IMR-90 (cell line): Measurements from ENCODE around the gene ARHGAP18. TPM values are rescaled to one million over a fixed set of nuclear protein-coding genes. Genes with fewer than 3 reads are reported as not detected.
"Not testable (repeated sequence)": the region's sequence is repeated elsewhere in the genome, so short reads cannot be mapped to it uniquely, and the experiment has no call there.

ENCODE experiments used
- ATAC-seq: fragments of 200-7000 bp; cut with Tn5 transposase; 2 replicates; pipeline ENCODE4 v1.9.1; 2020; ENCODE audit warnings: low read depth, mild to moderate bottlenecking, moderate library complexity
- BruUV-seq: library from RNA; stranded (reverse); fragments of 400-500 nt; replicated peaks from 2 replicates; lab custom pipeline; 2021; lab: Mats Ljungman, UMichigan
- CTCF ChIA-PET: fragments of 300-600 bp; formaldehyde crosslinking; extraction: SDS; loops from one replicate; lab custom pipeline; 2021; ENCODE audit warnings: antibody characterized with exemption; lab: Yijun Ruan, JAX
- POLR2A ChIA-PET: fragments of 300-600 bp; sonication (Branson Sonifier 250); formaldehyde crosslinking; loops from one replicate; lab custom pipeline; 2022; ENCODE audit warnings: antibody characterized with exemption; ENCODE audit not compliant: unreplicated experiment; lab: Charles Lee
- DNase-seq: peaks from one replicate; pipeline ENCODE4 v3.0.0; 2013
- H2AFZ ChIP-seq: replicated peaks from 2 replicates; pipeline ENCODE3; 2013; ENCODE audit warnings: low read length, mild to moderate bottlenecking; ENCODE audit not compliant: poor library complexity
- H2AK5ac ChIP-seq: 2 replicates; pipeline ENCODE4 v1.6.1; 2013; ENCODE audit warnings: low read depth, low read length, inconsistent platforms
- H2AK9ac ChIP-seq: replicated peaks from 2 replicates; pipeline ENCODE3; 2013; ENCODE audit warnings: mild to moderate bottlenecking, low read depth, low read length, moderate library complexity; ENCODE audit not compliant: poor library complexity
- H2BK120ac ChIP-seq: 2 replicates; pipeline ENCODE4 v1.6.1; 2013; ENCODE audit warnings: low read depth, low read length, inconsistent platforms
- H2BK15ac ChIP-seq: 3 replicates; pipeline ENCODE4 v1.6.1; 2013; ENCODE audit warnings: low read depth, low read length, inconsistent platforms
- H2BK20ac ChIP-seq: 2 replicates; pipeline ENCODE4 v1.6.1; 2013; ENCODE audit warnings: low read depth, mild to moderate bottlenecking, inconsistent platforms, low read length, moderate library complexity
- H2BK5ac ChIP-seq: 2 replicates; pipeline ENCODE4 v1.6.1; 2013; ENCODE audit warnings: mild to moderate bottlenecking, low read depth, low read length, inconsistent platforms; ENCODE audit not compliant: poor library complexity, severe bottlenecking
- H3K14ac ChIP-seq: replicated peaks from 2 replicates; pipeline ENCODE4 v1.6.1; 2013; ENCODE audit warnings: low read depth, low read length, inconsistent platforms
- H3K18ac ChIP-seq: 2 replicates; pipeline ENCODE4 v1.6.1; 2013; ENCODE audit warnings: low read depth, low read length, control low read depth
- H3K23ac ChIP-seq: 2 replicates; pipeline ENCODE4 v1.6.1; 2013; ENCODE audit warnings: low read depth, low read length, inconsistent platforms
- H3K27ac ChIP-seq: 2 replicates; pipeline ENCODE4 v1.5.1; 2013; ENCODE audit warnings: mild to moderate bottlenecking, control low read depth, low read length; ENCODE audit not compliant: insufficient read depth
- H3K27me3 ChIP-seq: 2 replicates; pipeline ENCODE4 v1.6.1; 2013; ENCODE audit warnings: low read length; ENCODE audit not compliant: control insufficient read depth, insufficient read depth
- H3K36me3 ChIP-seq: 2 replicates; pipeline ENCODE4 v1.6.1; 2013; ENCODE audit warnings: low read length, mixed read lengths; ENCODE audit not compliant: control insufficient read depth, insufficient read depth
- H3K4ac ChIP-seq: 2 replicates; pipeline ENCODE4 v1.6.1; 2013; ENCODE audit warnings: low read depth, low read length, inconsistent platforms
- H3K4me1 ChIP-seq: 2 replicates; pipeline ENCODE4 v1.6.1; 2013; ENCODE audit warnings: low read length, mixed read lengths; ENCODE audit not compliant: control insufficient read depth, insufficient read depth
- H3K4me2 ChIP-seq: 2 replicates; pipeline ENCODE4 v1.6.1; 2013; ENCODE audit warnings: low read depth, mild to moderate bottlenecking, control low read depth, low read length, moderate library complexity
- H3K4me3 ChIP-seq: 2 replicates; pipeline ENCODE4 v1.5.1; 2013; ENCODE audit warnings: low read depth, mild to moderate bottlenecking, control low read depth, low read length, moderate library complexity; ENCODE audit not compliant: insufficient read depth
- H3K56ac ChIP-seq: 2 replicates; pipeline ENCODE4 v1.6.1; 2013; ENCODE audit warnings: low read length, inconsistent platforms; ENCODE audit not compliant: insufficient read depth; ENCODE audit errors: extremely low read depth
- H3K79me1 ChIP-seq, 2 experiments: 2 replicates each; pipeline ENCODE4 v1.6.1; 2013; ENCODE audit warnings: low read length in 2 of 2, inconsistent platforms in 1 of 2, low read depth in 1 of 2
- H3K9ac ChIP-seq: 2 replicates; pipeline ENCODE4 v1.6.1; 2013; ENCODE audit warnings: low read depth, low read length, control low read depth
- H3K9me1 ChIP-seq: 2 replicates; pipeline ENCODE4 v1.6.1; 2013; ENCODE audit warnings: low read length, inconsistent platforms; ENCODE audit not compliant: insufficient read depth
- H3K9me3 ChIP-seq: 2 replicates; pipeline ENCODE4 v1.6.1; 2013; ENCODE audit warnings: low read length; ENCODE audit not compliant: control insufficient read depth, insufficient read depth
- H4K20me1 ChIP-seq: 2 replicates; pipeline ENCODE4 v1.6.1; 2013; ENCODE audit warnings: low read length, inconsistent platforms; ENCODE audit not compliant: insufficient read depth
- H4K5ac ChIP-seq: 2 replicates; pipeline ENCODE4 v1.6.1; 2013; ENCODE audit warnings: mild to moderate bottlenecking, low read depth, low read length, control low read depth
- H4K8ac ChIP-seq, 2 experiments: 2 replicates each; pipeline ENCODE4 v1.6.1; 2013; ENCODE audit warnings: low read depth in 2 of 2, low read length in 2 of 2, control low read depth in 1 of 2, inconsistent platforms in 1 of 2
- H4K91ac ChIP-seq: 2 replicates; pipeline ENCODE4 v1.6.1; 2013; ENCODE audit warnings: low read depth, low read length, inconsistent platforms; ENCODE audit not compliant: insufficient read depth
- WGBS, 2 experiments: methylation state at CpG; one replicate each; pipeline versions ENCODE4 v1.1.5 to v1.1.7; 2013; ENCODE audit warnings: missing lambda C conversion rate in 2 of 2; ENCODE audit not compliant: insufficient read length in 1 of 2; ENCODE audit errors: extremely low coverage in 2 of 2; 5-methylcytosine and 5-hydroxymethylcytosine counted together
- dilution Hi-C: fragments of 300-500 bp; cut with HindIII; formaldehyde crosslinking; loops from one replicate; pipeline ENCODE4 v1.14.3; 2018; ENCODE audit warnings: low sequenced_read_pairs; ENCODE audit not compliant: unreplicated experiment
- in situ Hi-C: fragments of 300-500 bp; cut with MboI; formaldehyde crosslinking; loops from 3 replicates; pipeline ENCODE4 v1.14.3; 2019; ENCODE audit warnings: low sequenced_read_pairs, inconsistent platforms, mixed read lengths
- intact Hi-C: fragments of 100-400 bp; cut with micrococcal nuclease; formaldehyde crosslinking; loops from 2 replicates; pipeline ENCODE4 v1.10.0; 2022
- polyA plus RNA-seq, 3 experiments: library from polyadenylated mRNA; depleted of rRNA; stranded (reverse); fragments of >200 nt; gene quantifications; 2 replicates each; pipeline ENCODE4 v1.2.3, GENCODE V29; 2012; ENCODE audit warnings: low replicate concordance in 1 of 3
- total RNA-seq: library from RNA; depleted of rRNA; stranded (reverse); fragments of >200 nt; gene quantifications from 2 replicates; pipeline ENCODE4 v1.2.3, GENCODE V29; 2012

Gene ARHGAP18
- total and polyA plus RNA-seq, 2 of the 4 experiments (the other 2 are of a cell fraction) = 6.2 to 17.0 TPM

- H3K4me1 ChIP-seq, H4K5ac ChIP-seq, BruUV-seq, DNase-seq, dilution Hi-C loops, H4K91ac ChIP-seq, H3K9ac ChIP-seq, H3K9me1 ChIP-seq, H3K14ac ChIP-seq, H4K8ac ChIP-seq, H3K18ac ChIP-seq, POLR2A ChIA-PET, H2AFZ ChIP-seq, H2BK120ac ChIP-seq, H2BK5ac ChIP-seq, H3K27ac ChIP-seq, ATAC-seq, H3K27me3 ChIP-seq, H2AK5ac ChIP-seq, H3K4me2 ChIP-seq, H2BK20ac ChIP-seq, H2BK15ac ChIP-seq, H3K79me1 ChIP-seq, H3K4me3 ChIP-seq, H4K20me1 ChIP-seq, H3K23ac ChIP-seq, H3K9me3 ChIP-seq, H3K36me3 ChIP-seq, H2AK9ac ChIP-seq, H3K56ac ChIP-seq, H3K4ac ChIP-seq: not testable (repeated sequence)
- no CpG with 5 or more reads among the region's 5 CpGs for WGBS, 2 experiments
- in situ Hi-C loops = loop anchor here (5.0 kb wide), 1 partner anchor 72 kb away; no protein-coding TSS in a partner anchor
- CTCF ChIA-PET = interaction anchor here (0.7 to 1.1 kb wide), 4 partner anchors 9 to 76 kb away, joined by 3 to 6 read pairs (median 4); no protein-coding TSS in a partner anchor
- intact Hi-C loops = loop anchor here (1.0 to 10.0 kb wide), 6 partner anchors 75 to 1052 kb away; partner anchors contain the start of genes PTPRK and TMEM244
Observed at GRCh38 chr6:129574605-129575004, 135.4 kb downstream of the ARHGAP18 start.

GRCh38 chr6:129570929-129571328 is 139.0 kb downstream of the ARHGAP18 start:
- H2BK20ac ChIP-seq, H4K20me1 ChIP-seq, H2AK5ac ChIP-seq, dilution Hi-C loops, in situ Hi-C loops, BruUV-seq, POLR2A ChIA-PET, H3K9me3 ChIP-seq, H3K56ac ChIP-seq, H3K4me3 ChIP-seq, H4K91ac ChIP-seq, H3K4me2 ChIP-seq, H3K27me3 ChIP-seq, H2BK120ac ChIP-seq, H3K14ac ChIP-seq, ATAC-seq, H2AK9ac ChIP-seq, H3K79me1 ChIP-seq, H4K8ac ChIP-seq, H2BK15ac ChIP-seq, H3K4ac ChIP-seq, H3K9me1 ChIP-seq, H3K36me3 ChIP-seq, DNase-seq, H3K27ac ChIP-seq, H3K18ac ChIP-seq, H2AFZ ChIP-seq, H3K23ac ChIP-seq, H4K5ac ChIP-seq, H2BK5ac ChIP-seq, H3K9ac ChIP-seq, H3K4me1 ChIP-seq, CTCF ChIA-PET: not testable (repeated sequence)
- intact Hi-C loops = loop anchor here (10.0 kb wide), 2 partner anchors 766 to 816 kb away; no protein-coding TSS in a partner anchor
- no CpG with 5 or more reads among the region's 1 CpG for WGBS, 2 experiments
